NCI-H146 (cell line): ENCODE measurements around the gene DNAJC1.
"Not testable (repeated sequence)": the region's sequence is repeated elsewhere in the genome, so short reads cannot be mapped to it uniquely, and the experiment has no call there.

Source experiments
- DNase-seq: peaks from one replicate; lab custom pipeline; 2025; lab: John Stamatoyannopoulos, UW

The DNAJC1 gene

GRCh38 chr10:21825345-21825744 is 178.2 kb downstream of the DNAJC1 start:
- no peak for DNase-seq

GRCh38 chr10:21824409-21824808 is 179.1 kb downstream of the DNAJC1 start:
- no peak for DNase-seq

GRCh38 chr10:21823617-21824016 is 179.9 kb downstream of the DNAJC1 start:
- DNase-seq: no peak

GRCh38 chr10:21822273-21822672 is 181.3 kb downstream of the DNAJC1 start:
- not testable (repeated sequence) for DNase-seq

GRCh38 chr10:21820952-21821351 is 182.6 kb downstream of the DNAJC1 start:
- no peak for DNase-seq

GRCh38 chr10:21818416-21818815 is 185.1 kb downstream of the DNAJC1 start:
- not testable (repeated sequence) for DNase-seq

GRCh38 chr10:21814866-21815265 is 188.7 kb downstream of the DNAJC1 start:
- no peak for DNase-seq

GRCh38 chr10:21813946-21814345 is 189.6 kb downstream of the DNAJC1 start:
- no peak for DNase-seq

GRCh38 chr10:21811245-21811585 is 192.3 kb downstream of the DNAJC1 start:
- DNase-seq: no peak

GRCh38 chr10:21810582-21811244 is 192.8 kb downstream of the DNAJC1 start:
- no peak for DNase-seq

GRCh38 chr10:21808550-21808949 is 195.0 kb downstream of the DNAJC1 start:
- DNase-seq: no peak

GRCh38 chr10:21807180-21807579 is 196.3 kb downstream of the DNAJC1 start:
- DNase-seq: peak; percentile 69

- DNase-seq: peak; percentile 65
Observed at GRCh38 chr10:21803374-21803773, 200.2 kb downstream of the DNAJC1 start.

GRCh38 chr10:21801609-21802008 is 201.9 kb downstream of the DNAJC1 start:
- no peak for DNase-seq

- no peak for DNase-seq
Observed at GRCh38 chr10:21797984-21798765, 205.4 kb downstream of the DNAJC1 start.

GRCh38 chr10:21797533-21797932 is 206.0 kb downstream of the DNAJC1 start:
- DNase-seq: no peak

GRCh38 chr10:21791276-21791675 is 212.3 kb downstream of the DNAJC1 start:
- DNase-seq: no peak

GRCh38 chr10:21776883-21777282 is 226.6 kb downstream of the DNAJC1 start:
- DNase-seq: no peak

GRCh38 chr10:21771219-21771618 is 232.3 kb downstream of the DNAJC1 start:
- DNase-seq: no peak

- DNase-seq: no peak
Observed at GRCh38 chr10:21769041-21769440, 234.5 kb downstream of the DNAJC1 start.

GRCh38 chr10:21764466-21765189 is 238.9 kb downstream of the DNAJC1 start:
- DNase-seq: no peak

- no peak for DNase-seq
Observed at GRCh38 chr10:21760332-21760731, 243.2 kb downstream of the DNAJC1 start.

GRCh38 chr10:21759232-21759631 is 244.3 kb downstream of the DNAJC1 start:
- DNase-seq: no peak
